ENCODE results near the gene TRMT112. TPM values are rescaled to one million over a fixed set of nuclear protein-coding genes. Genes with fewer than 3 reads are reported as not detected.

TRMT112 gene
- 327 TPM for polyA plus RNA-seq (2012; ENCODE audit: low read depth, missing spikeins)

- DNase-seq (ENCODE audit: insufficient read length, low spot score) (peak; percentile 93), FAIRE-seq (no peak)
- TF ChIP-seq POLR2A (IDR thresholded peaks at IDR 0.05; ENCODE audit: low read depth, low read length) (peak; percentile 95), POLR2AphosphoS5 (IDR thresholded peaks at IDR 0.05; ENCODE audit: low read depth, low read length) (peak; percentile 95), PAX5 (IDR thresholded peaks at IDR 0.05; ENCODE audit: insufficient read depth, low read length, severe bottlenecking) (no peak), SPI1 (IDR thresholded peaks at IDR 0.05; ENCODE audit: low read depth, low read length) (peak; percentile 43; the same call in 1 of the 2 replicates), TAF1 (IDR thresholded peaks at IDR 0.05; ENCODE audit: low read depth, low read length) (peak; percentile 94), POU2F2 (IDR thresholded peaks at IDR 0.05; ENCODE audit: low read depth, low read length) (peak; percentile 98; the same call in 1 of the 2 replicates)
Observed at GRCh38 chr11:64317325-64317960, at the start of gene TRMT112. Gene TRMT112, minus strand, starts transcription at chr11:64317559. Its CDS starts 33 bp downstream, at chr11:64317526.

GRCh38 chr11:64366751-64367150, 49.4 kb upstream of the TRMT112 start:
- TF ChIP-seq SPI1 (IDR thresholded peaks at IDR 0.05; ENCODE audit: low read depth, low read length) (no peak), POLR2AphosphoS5 (IDR thresholded peaks at IDR 0.05; ENCODE audit: low read depth, low read length) (no peak), TAF1 (IDR thresholded peaks at IDR 0.05; ENCODE audit: low read depth, low read length) (no peak), POU2F2 (IDR thresholded peaks at IDR 0.05; ENCODE audit: low read depth, low read length) (no peak), PAX5 (IDR thresholded peaks at IDR 0.05; ENCODE audit: insufficient read depth, low read length, severe bottlenecking) (no peak), POLR2A (IDR thresholded peaks at IDR 0.05; ENCODE audit: low read depth, low read length) (no peak)
- DNase-seq (ENCODE audit: insufficient read length, low spot score) (no peak), FAIRE-seq (no peak)

GRCh38 chr11:64364911-64365310, 47.6 kb upstream of the TRMT112 start:
- DNase-seq (ENCODE audit: insufficient read length, low spot score) = no peak
- FAIRE-seq = no peak
- no peak for TF ChIP-seq TAF1 (IDR thresholded peaks at IDR 0.05; ENCODE audit: low read depth, low read length)

- no peak for FAIRE-seq
- peak; percentile 21 for DNase-seq (ENCODE audit: insufficient read length, low spot score)
- TF ChIP-seq POU2F2 (IDR thresholded peaks at IDR 0.05; ENCODE audit: low read depth, low read length) = no peak
- no peak for TF ChIP-seq SPI1 (IDR thresholded peaks at IDR 0.05; ENCODE audit: low read depth, low read length)
- no peak for TF ChIP-seq TAF1 (IDR thresholded peaks at IDR 0.05; ENCODE audit: low read depth, low read length)
- TF ChIP-seq POLR2A (IDR thresholded peaks at IDR 0.05; ENCODE audit: low read depth, low read length) = no peak
- TF ChIP-seq PAX5 (IDR thresholded peaks at IDR 0.05; ENCODE audit: insufficient read depth, low read length, severe bottlenecking) = no peak
- no peak for TF ChIP-seq POLR2AphosphoS5 (IDR thresholded peaks at IDR 0.05; ENCODE audit: low read depth, low read length)
Observed at GRCh38 chr11:64364435-64364834, 47.1 kb upstream of the TRMT112 start.

GRCh38 chr11:64362339-64362738, 45.0 kb upstream of the TRMT112 start:
- no peak for FAIRE-seq
- no peak for TF ChIP-seq POLR2AphosphoS5 (IDR thresholded peaks at IDR 0.05; ENCODE audit: low read depth, low read length)
- TF ChIP-seq TAF1 (IDR thresholded peaks at IDR 0.05; ENCODE audit: low read depth, low read length) = no peak
- TF ChIP-seq SPI1 (IDR thresholded peaks at IDR 0.05; ENCODE audit: low read depth, low read length) = no peak
- no peak for TF ChIP-seq POLR2A (IDR thresholded peaks at IDR 0.05; ENCODE audit: low read depth, low read length)

GRCh38 chr11:64361659-64362058, 44.3 kb upstream of the TRMT112 start:
- no peak for TF ChIP-seq SPI1 (IDR thresholded peaks at IDR 0.05; ENCODE audit: low read depth, low read length)
- FAIRE-seq = no peak
- peak; percentile 11 for DNase-seq (ENCODE audit: insufficient read length, low spot score)

More at GRCh38 chr11:64362339-64362738, 45.0 kb upstream of the TRMT112 start:
- no peak for DNase-seq (ENCODE audit: insufficient read length, low spot score)

GRCh38 chr11:64360448-64360921, 43.1 kb upstream of the TRMT112 start:
- FAIRE-seq (no peak), DNase-seq (ENCODE audit: insufficient read length, low spot score) (peak; percentile 48)
- no peak for TF ChIP-seq TAF1 (IDR thresholded peaks at IDR 0.05; ENCODE audit: low read depth, low read length)
- TF ChIP-seq POLR2AphosphoS5 (IDR thresholded peaks at IDR 0.05; ENCODE audit: low read depth, low read length) = no peak

- FAIRE-seq = peak; percentile 97
- peak; percentile 61 for DNase-seq (ENCODE audit: insufficient read length, low spot score)
Observed at GRCh38 chr11:64359712-64360445, 42.5 kb upstream of the TRMT112 start.

GRCh38 chr11:64358907-64359711, 41.8 kb upstream of the TRMT112 start, which contains the start of gene RPS6KA4:
Gene RPS6KA4, plus strand, starts transcription at chr11:64359162. Its CDS starts 74 bp downstream, at chr11:64359236.
- DNase-seq (ENCODE audit: insufficient read length, low spot score) (peak; percentile 94), FAIRE-seq (no peak)

More at GRCh38 chr11:64359712-64360445, 42.5 kb upstream of the TRMT112 start:
- TF ChIP-seq PAX5 (IDR thresholded peaks at IDR 0.05; ENCODE audit: insufficient read depth, low read length, severe bottlenecking) (no peak), POLR2AphosphoS5 (IDR thresholded peaks at IDR 0.05; ENCODE audit: low read depth, low read length) (no peak), POU2F2 (IDR thresholded peaks at IDR 0.05; ENCODE audit: low read depth, low read length) (no peak), TAF1 (IDR thresholded peaks at IDR 0.05; ENCODE audit: low read depth, low read length) (no peak), POLR2A (IDR thresholded peaks at IDR 0.05; ENCODE audit: low read depth, low read length) (no peak), SPI1 (IDR thresholded peaks at IDR 0.05; ENCODE audit: low read depth, low read length) (no peak)

More at GRCh38 chr11:64358907-64359711, 41.8 kb upstream of the TRMT112 start, which contains the start of gene RPS6KA4:
- TF ChIP-seq SPI1 (IDR thresholded peaks at IDR 0.05; ENCODE audit: low read depth, low read length) = no peak
- TF ChIP-seq POLR2A (IDR thresholded peaks at IDR 0.05; ENCODE audit: low read depth, low read length) = no peak
- TF ChIP-seq PAX5 (IDR thresholded peaks at IDR 0.05; ENCODE audit: insufficient read depth, low read length, severe bottlenecking) = peak; percentile 38
- no peak for TF ChIP-seq POLR2AphosphoS5 (IDR thresholded peaks at IDR 0.05; ENCODE audit: low read depth, low read length)
